ENCODE data around the gene RAD23A.

DNA sequence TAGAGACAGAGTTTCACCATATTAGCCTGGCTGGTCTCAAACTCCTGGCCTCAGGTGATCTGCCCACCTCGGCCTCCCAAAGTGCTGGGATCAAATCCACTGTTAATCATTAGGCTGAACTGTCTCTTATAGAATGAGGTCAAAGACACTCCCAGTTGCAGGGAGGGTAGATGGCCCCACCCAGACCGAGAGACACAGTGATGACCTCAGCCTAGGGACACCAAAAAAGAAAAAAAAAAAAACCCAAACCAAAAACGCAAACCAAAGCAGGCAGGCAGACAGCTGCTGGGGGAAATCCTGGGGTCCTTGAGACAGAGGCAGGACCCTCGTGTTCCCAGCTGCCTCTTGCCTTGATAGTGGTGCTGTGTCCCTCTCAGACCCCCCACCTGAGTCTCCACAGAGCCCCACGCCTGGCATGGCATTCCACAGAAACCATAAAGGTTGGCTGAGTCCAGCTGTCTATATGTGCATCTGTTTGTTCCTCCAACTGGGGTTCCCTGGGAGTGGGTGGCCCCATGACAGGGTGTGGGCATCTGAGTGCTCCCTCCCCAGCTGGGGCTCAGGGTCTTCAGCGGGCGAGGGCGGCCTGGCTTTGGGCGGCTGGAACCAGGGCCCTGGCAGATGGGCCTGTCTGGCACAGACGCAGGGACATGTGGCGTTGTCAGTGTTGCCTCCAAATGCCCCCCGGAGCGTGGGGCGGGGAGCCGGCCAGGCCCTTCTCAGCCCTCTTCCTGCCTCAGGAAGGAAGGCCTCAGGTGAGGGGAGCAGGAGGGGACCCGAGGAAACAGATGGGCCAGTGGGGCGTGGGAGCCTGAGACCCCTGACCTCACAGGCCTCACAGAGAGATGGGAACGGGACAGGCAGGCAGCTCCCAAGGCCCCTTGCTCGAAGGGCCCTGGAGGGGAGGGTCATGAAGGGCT, 28.9 kb downstream of the RAD23A start:
- TF ChIP-seq, protein P1, sequence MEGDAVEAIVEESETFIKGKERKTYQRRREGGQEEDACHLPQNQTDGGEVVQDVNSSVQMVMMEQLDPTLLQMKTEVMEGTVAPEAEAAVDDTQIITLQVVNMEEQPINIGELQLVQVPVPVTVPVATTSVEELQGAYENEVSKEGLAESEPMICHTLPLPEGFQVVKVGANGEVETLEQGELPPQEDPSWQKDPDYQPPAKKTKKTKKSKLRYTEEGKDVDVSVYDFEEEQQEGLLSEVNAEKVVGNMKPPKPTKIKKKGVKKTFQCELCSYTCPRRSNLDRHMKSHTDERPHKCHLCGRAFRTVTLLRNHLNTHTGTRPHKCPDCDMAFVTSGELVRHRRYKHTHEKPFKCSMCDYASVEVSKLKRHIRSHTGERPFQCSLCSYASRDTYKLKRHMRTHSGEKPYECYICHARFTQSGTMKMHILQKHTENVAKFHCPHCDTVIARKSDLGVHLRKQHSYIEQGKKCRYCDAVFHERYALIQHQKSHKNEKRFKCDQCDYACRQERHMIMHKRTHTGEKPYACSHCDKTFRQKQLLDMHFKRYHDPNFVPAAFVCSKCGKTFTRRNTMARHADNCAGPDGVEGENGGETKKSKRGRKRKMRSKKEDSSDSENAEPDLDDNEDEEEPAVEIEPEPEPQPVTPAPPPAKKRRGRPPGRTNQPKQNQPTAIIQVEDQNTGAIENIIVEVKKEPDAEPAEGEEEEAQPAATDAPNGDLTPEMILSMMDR (IDR thresholded peaks at IDR 0.05), result no peak
- no peak for TF ChIP-seq RCOR1 (IDR thresholded peaks at IDR 0.05; ENCODE audit: low read depth, low read length)

Measured in A549 (cell line).